Ascending aorta (tissue), 2 donors: ENCODE measurements around the gene PRAMEF13. TPM values are rescaled to one million over a fixed set of nuclear protein-coding genes. Genes with fewer than 3 reads are reported as not detected.
A peak's percentile ranks its signal among the peaks of the same experiment; 100 is the strongest.
"Not testable (repeated sequence)": the region's sequence is repeated elsewhere in the genome, so short reads cannot be mapped to it uniquely, and the experiment has no call there.

Source experiments
- DNase-seq, 2 donors: peaks; one replicate each; pipeline ENCODE4 v3.0.0-alpha.2; 2019; ENCODE audit warnings: low spot score in 2 of 2
- H3K27ac ChIP-seq, 2 donors: fragments of 200-600 bp; sonication (generic); one replicate each; pipeline ENCODE4 v1.5.1; 2016 to 2017; ENCODE audit warnings: mild to moderate bottlenecking in 1 of 2
- H3K27me3 ChIP-seq: fragments of 200-600 bp; sonication (generic); one replicate; pipeline ENCODE4 v1.5.1; 2017
- H3K36me3 ChIP-seq, 2 donors: fragments of 200-600 bp; sonication (generic); one replicate each; pipeline ENCODE4 v1.5.1; 2016
- H3K4me1 ChIP-seq, 2 donors: fragments of 200-600 bp; sonication (generic); one replicate each; pipeline ENCODE4 v1.5.1; 2016 to 2017; ENCODE audit warnings: mild to moderate bottlenecking in 1 of 2
- H3K4me3 ChIP-seq, 2 donors: fragments of 200-600 bp; sonication (generic); one replicate each; pipeline ENCODE4 v1.5.1; 2016 to 2017; ENCODE audit warnings: mild to moderate bottlenecking in 1 of 2
- H3K9me3 ChIP-seq, 2 donors: fragments of 200-600 bp; sonication (generic); one replicate each; pipeline ENCODE4 v1.5.1; 2016
- intact Hi-C: fragments of 100-400 bp; cut with DNase I; formaldehyde crosslinking; loops from one replicate; pipeline ENCODE4 v1.15.1; 2023
- total RNA-seq: library from RNA; depleted of rRNA; stranded (reverse); fragments of >200 nt; gene quantifications from one replicate; pipeline ENCODE4 v1.1.0, GENCODE V29; 2016
- TF ChIP-seq, protein P1 (sequence below), 3 experiments: fragments of 200-600 bp in 2 of 3; fragments of 450-650 bp in 1 of 3; sonication (generic) in 2 of 3; IDR thresholded peaks; one replicate each; pipeline ENCODE4 v1.5.1; 2016 to 2019; ENCODE audit warnings: antibody characterized with exemption in 3 of 3, mild to moderate bottlenecking in 1 of 3, moderate library complexity in 1 of 3

PRAMEF13 gene
- total RNA-seq, 1 donor from 2014 or later, result not detected

DNA sequence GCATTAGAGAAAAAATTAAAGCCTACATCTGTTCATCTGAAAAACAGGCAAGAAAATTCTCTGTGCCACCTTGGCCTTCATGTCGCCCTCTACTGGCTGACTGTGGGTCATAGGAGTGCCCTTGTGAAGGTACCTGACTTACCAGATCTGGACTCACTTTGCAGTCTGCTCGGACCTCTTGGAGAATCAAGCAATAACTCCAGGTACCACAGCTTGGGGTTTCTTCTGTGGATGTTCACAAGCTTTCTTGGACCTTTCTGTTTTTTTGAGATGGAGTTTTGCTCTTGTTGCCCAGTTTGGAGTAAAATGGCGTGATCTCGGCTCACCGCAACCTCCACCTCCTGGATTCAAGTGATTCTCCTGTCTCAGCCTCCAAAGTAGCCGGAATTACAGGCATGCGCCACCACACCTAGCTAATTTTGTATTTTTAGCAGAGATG lies 27.2 kb upstream of the PRAMEF13 start:
- intact Hi-C loops, result no loop called here
- Histone ChIP-seq H3K27ac (no peak overlapping the region), H3K9me3 (no peaks in the 10 kb centered on the region), H3K4me3 (no peak overlapping the region), H3K27me3 (no peaks in the 10 kb centered on the region), H3K36me3 (no peaks in the 10 kb centered on the region), H3K4me1 (no peaks in the 10 kb centered on the region)
- no peak for DNase-seq
- TF ChIP-seq, protein P1, sequence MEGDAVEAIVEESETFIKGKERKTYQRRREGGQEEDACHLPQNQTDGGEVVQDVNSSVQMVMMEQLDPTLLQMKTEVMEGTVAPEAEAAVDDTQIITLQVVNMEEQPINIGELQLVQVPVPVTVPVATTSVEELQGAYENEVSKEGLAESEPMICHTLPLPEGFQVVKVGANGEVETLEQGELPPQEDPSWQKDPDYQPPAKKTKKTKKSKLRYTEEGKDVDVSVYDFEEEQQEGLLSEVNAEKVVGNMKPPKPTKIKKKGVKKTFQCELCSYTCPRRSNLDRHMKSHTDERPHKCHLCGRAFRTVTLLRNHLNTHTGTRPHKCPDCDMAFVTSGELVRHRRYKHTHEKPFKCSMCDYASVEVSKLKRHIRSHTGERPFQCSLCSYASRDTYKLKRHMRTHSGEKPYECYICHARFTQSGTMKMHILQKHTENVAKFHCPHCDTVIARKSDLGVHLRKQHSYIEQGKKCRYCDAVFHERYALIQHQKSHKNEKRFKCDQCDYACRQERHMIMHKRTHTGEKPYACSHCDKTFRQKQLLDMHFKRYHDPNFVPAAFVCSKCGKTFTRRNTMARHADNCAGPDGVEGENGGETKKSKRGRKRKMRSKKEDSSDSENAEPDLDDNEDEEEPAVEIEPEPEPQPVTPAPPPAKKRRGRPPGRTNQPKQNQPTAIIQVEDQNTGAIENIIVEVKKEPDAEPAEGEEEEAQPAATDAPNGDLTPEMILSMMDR (IDR thresholded peaks at IDR 0.05), result peak in 1 of 3 experiments; percentile 31

DNA sequence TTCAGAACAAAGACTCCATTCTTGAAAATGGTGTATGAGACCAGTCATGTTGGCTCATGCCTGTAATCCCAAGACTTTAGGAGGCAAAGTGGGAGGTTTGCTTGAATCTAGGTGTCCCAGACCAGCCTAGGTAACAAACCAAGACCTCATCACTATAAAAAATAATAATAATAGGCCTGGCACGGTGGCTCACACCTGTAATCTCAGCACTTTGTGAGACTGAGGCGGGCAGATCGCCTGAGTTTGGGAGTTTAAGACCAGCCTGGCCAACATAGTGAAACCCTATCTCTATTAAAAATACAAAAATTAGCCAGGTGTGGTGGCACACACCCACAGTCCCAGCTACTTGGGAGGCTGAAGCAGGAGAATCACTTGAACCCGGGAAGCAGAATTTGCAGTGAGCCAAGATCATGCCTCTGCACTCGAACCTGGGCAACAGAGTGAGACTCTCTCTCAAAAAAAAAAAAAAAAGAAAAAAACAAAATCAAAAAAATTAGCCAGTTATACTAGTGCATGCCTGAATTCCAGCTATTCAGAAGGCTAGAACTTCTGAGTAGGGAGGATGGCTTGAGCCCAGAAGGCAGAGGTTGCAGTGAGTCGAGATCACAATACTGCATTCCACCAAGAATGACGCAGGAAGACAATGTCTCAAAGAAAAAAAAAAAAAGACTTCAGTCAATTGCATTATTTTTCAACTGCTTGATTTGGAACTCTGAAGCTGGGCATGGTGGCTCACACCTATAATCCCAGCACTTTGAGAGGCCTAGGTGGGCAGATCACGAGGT lies 26.3 kb upstream of the PRAMEF13 start:
- H3K27ac ChIP-seq, H3K4me3 ChIP-seq, DNase-seq, H3K36me3 ChIP-seq, intact Hi-C loops, H3K9me3 ChIP-seq, H3K27me3 ChIP-seq, H3K4me1 ChIP-seq: not testable (repeated sequence)

DNA sequence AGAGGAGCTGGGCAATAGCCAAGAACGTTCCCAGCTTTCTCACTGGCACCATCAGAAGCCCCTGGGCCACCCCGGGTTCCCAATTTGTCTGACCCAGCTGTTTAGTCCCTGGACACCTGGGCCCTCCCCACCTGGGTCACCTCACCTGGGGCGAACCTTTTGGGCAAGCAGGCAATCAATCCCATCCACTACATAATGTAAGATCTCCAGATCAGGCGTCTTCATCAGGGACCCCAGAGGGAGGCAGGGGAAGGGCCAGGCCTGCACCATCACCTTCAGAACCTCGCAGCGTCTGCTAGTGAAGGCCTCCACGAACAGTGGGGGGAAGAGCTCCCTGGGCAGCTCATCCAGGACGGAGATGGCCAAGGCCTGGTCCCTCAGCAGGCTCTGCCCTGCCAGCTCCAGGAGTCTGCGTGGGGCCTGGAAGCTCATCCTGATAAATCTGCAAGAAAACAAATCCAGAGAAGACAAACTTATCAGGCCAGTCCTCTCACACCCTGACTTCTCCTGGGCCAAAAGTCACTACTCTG lies 24.5 kb upstream of the PRAMEF13 start, which contains the start of gene PRAMEF18:
Gene PRAMEF18, minus strand, starts transcription at position 480 of the 530 bp plus-strand sequence. Its CDS starts 48 bp downstream, at position 432.
- H3K27me3 ChIP-seq, DNase-seq, H3K4me1 ChIP-seq, H3K36me3 ChIP-seq, H3K4me3 ChIP-seq, H3K27ac ChIP-seq, H3K9me3 ChIP-seq, intact Hi-C loops: not testable (repeated sequence)

- intact Hi-C loops, result no loop called here
- H3K27ac ChIP-seq, result no peak overlapping the region
- no peaks in the 10 kb centered on the region for H3K27me3 ChIP-seq
- H3K4me3 ChIP-seq, result no peak overlapping the region
- TF ChIP-seq, protein P1 (IDR thresholded peaks at IDR 0.05), result no peak
- DNase-seq, result no peak
- H3K4me1 ChIP-seq, result no peaks in the 10 kb centered on the region
- no peaks in the 10 kb centered on the region for H3K9me3 ChIP-seq
- H3K36me3 ChIP-seq, result no peaks in the 10 kb centered on the region
These were observed 23.4 kb upstream of the PRAMEF13 start for GRCh38 chr1:13224480-13225060.

DNA sequence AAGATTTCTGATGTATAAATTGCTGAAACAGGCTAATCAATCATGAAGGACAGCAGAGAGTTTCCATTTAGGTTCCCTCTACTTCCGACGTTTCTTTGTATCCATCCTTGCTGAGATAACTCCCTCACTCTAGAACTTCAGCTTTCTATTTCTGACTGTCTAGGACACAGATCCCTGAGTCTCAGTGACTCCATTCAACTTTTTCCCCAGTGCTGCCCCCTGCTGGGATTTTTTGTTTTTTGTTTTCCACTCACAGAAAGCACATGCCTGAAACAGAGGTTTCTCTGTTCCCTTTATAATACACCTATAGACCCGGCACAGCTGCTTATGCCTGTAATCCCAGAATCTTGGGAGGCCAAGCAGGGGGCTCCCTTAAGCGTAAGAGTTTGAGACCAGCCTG lies 21.6 kb upstream of the PRAMEF13 start:
- H3K4me1 ChIP-seq, H3K27ac ChIP-seq, DNase-seq, H3K27me3 ChIP-seq, H3K9me3 ChIP-seq, intact Hi-C loops, H3K4me3 ChIP-seq, H3K36me3 ChIP-seq: not testable (repeated sequence)

GRCh38 chr1:13219203-13219602 lies 18.0 kb upstream of the PRAMEF13 start:
- DNase-seq, H3K27me3 ChIP-seq, H3K36me3 ChIP-seq, intact Hi-C loops, H3K9me3 ChIP-seq, H3K27ac ChIP-seq, H3K4me1 ChIP-seq, H3K4me3 ChIP-seq: not testable (repeated sequence)

GRCh38 chr1:13216619-13217018 lies 15.4 kb upstream of the PRAMEF13 start:
- H3K27me3 ChIP-seq, DNase-seq, H3K27ac ChIP-seq, H3K36me3 ChIP-seq, H3K9me3 ChIP-seq, H3K4me3 ChIP-seq, intact Hi-C loops, H3K4me1 ChIP-seq: not testable (repeated sequence)

GRCh38 chr1:13208712-13209111 lies 7.5 kb upstream of the PRAMEF13 start:
- DNase-seq, H3K9me3 ChIP-seq, H3K27ac ChIP-seq, H3K4me3 ChIP-seq, H3K4me1 ChIP-seq, H3K27me3 ChIP-seq, intact Hi-C loops, H3K36me3 ChIP-seq: not testable (repeated sequence)

- H3K4me3 ChIP-seq, H3K36me3 ChIP-seq, H3K27me3 ChIP-seq, H3K4me1 ChIP-seq, H3K27ac ChIP-seq, H3K9me3 ChIP-seq, intact Hi-C loops, DNase-seq: not testable (repeated sequence)
These were observed 29.7 kb downstream of the PRAMEF13 start, which contains the start of gene PRAMEF9 for GRCh38 chr1:13171548-13171947. Gene PRAMEF9 (plus strand): TSS chr1:13171848. CDS start chr1:13175281, 3,433 bp downstream.

DNA sequence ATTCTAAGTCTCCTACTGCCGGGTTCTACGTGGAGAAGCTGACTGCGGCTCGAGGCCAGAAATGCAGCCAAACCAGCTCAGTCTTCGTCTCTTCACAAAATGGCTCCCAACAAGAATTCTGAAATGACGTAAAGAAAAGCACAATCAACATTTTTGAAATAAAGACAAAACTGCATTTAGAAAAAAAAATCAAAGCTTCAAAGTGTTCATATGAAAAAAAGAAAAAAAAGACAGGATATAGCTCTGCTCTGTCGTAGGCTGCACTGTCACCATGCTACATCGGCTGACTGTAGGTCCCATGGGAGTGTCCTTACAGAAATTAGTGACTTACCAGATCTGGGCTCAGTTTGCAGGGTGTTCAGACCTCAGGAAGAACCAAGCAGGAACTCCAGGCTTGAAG lies 35.7 kb downstream of the PRAMEF13 start, which contains the start of gene HNRNPCL4:
Gene HNRNPCL4, minus strand, starts transcription at position 101 of the 400 bp plus-strand sequence. CDS start 164 bp downstream, outside the sequence.
- intact Hi-C loops, DNase-seq, H3K36me3 ChIP-seq, H3K9me3 ChIP-seq, H3K27ac ChIP-seq, H3K27me3 ChIP-seq, H3K4me1 ChIP-seq, H3K4me3 ChIP-seq: not testable (repeated sequence)

DNA sequence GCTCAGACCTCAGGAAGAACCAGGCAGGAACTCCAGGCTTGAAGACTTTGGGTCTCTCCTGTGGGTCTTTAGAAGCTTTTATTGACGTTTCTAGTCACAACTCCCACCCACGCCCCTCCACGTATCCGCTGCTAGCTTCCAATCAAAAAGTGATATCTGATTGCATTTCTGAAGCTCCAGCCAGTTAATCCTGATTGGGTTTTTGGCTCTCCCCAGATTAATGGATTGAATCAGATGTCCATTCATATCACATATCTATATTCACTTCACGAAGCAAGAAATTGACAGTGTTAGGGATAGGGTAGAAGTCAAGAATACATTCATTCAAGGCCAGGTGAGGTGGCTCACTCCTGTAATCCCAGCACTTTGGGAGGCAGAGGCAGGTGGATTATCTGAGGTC lies 45.3 kb downstream of the PRAMEF13 start, which contains the start of gene PRAMEF26:
Gene PRAMEF26, minus strand, starts transcription at position 101 of the 400 bp plus-strand sequence. CDS start 2,914 bp downstream, outside the sequence.
- H3K4me3 ChIP-seq, DNase-seq, H3K4me1 ChIP-seq, intact Hi-C loops, H3K9me3 ChIP-seq, H3K27me3 ChIP-seq, H3K36me3 ChIP-seq, H3K27ac ChIP-seq: not testable (repeated sequence)
